Measurements from ENCODE around the gene PAX5.

PAX5 gene

DNA sequence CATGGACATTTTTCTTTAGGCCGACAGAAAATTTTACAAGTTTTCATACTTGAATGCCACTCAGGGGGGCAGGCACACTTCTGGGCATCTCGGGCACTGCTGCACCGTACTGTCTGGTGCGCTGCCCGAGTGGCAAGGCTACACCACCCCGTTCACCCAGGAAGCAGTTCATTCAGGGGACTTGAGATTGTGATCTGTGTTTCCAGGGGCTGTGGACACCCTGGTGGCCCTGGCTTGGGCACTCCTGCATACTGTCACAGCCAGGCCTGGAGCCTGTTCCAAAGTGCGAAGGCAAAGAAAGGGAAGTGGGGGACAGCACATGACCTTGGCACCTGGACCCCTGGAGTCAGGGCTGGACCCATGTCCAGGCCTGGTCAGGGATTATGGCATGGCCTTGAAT is 197.6 kb downstream of the PAX5 start:
- Histone ChIP-seq H3K4me1 (ENCODE audit: control insufficient read depth, insufficient read depth, low read length) (no peaks in the 10 kb centered on the region), H3K4me3 (ENCODE audit: low read length) (no peak overlapping the region), H3K27me3 (ENCODE audit: control insufficient read depth, insufficient read depth, low read length) (peaks cover 2% of the 10 kb centered on the region)

DNA sequence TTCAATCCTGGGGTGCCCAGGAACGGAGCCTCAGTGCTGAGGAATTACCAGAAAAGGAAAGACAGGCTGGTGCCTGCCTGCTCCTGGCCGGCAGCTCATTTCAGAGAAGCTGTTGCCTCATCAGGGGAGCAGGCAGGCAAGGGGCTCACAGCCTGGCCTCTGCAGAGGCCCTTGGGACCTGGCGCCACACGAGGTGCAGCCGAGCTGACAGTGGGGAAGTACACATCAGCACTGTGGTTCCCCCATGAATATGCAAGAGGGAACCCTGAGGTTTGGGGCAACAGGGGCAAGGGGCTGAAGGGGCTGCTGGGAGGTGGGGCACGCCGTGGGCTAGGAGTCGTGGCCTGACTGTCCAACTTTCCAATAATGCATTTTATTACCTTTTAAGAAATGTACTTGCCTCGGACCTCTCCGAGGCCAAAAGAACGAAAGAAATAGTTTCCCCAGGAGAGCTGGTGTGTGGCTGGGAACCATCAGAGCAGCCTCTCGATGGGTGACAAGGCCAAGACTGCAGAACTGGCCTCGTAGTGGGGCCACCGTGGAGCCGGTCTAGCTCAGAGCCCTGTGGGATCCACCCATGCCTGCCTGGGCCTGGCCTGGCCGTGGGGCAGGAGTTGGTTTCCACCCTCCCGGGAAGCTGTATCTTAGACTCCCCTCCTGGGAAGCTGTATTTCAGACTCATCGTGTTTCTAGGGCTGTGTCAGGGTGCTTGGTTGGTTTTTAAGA is 198.6 kb downstream of the PAX5 start:
- Histone ChIP-seq H3K9ac (ENCODE audit: low read length) (no peak overlapping the region), H3K36me3 (ENCODE audit: control insufficient read depth, insufficient read depth, low read length) (no peaks in the 10 kb centered on the region), H3K4me3 (ENCODE audit: low read length) (no peak overlapping the region), H3K27me3 (ENCODE audit: control insufficient read depth, insufficient read depth, low read length) (peaks cover 2% of the 10 kb centered on the region), H3K27ac (ENCODE audit: low read depth, low read length) (no peak overlapping the region), H3K4me1 (ENCODE audit: control insufficient read depth, insufficient read depth, low read length) (no peaks in the 10 kb centered on the region)

More for the DNA sequence above, 197.6 kb downstream of the PAX5 start:
- no peak overlapping the region for H3K27ac ChIP-seq (ENCODE audit: low read depth, low read length)
- H3K9ac ChIP-seq (ENCODE audit: low read length) = no peak overlapping the region
- H3K36me3 ChIP-seq (ENCODE audit: control insufficient read depth, insufficient read depth, low read length) = no peaks in the 10 kb centered on the region

DNA sequence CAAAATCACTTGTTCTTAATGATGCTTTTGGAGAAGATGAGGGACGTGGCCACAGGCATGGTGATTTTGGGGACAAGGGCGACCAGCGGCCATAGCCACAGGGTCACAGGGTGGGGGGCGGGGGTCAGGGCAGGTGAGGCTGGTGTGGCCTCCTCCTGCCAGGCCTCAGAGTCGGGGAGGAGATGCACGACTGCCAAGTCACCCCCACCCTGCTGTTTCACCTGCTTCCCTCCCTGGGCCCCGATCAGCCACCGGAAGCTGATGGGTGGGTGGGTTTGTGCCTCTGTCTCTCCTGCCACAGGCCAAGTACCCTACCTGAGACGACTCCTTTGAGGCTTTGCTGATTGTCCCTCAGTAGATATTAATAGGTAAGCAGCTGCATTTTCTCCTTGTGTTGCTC is 199.3 kb downstream of the PAX5 start:
- H3K36me3 ChIP-seq (ENCODE audit: control insufficient read depth, insufficient read depth, low read length) = no peaks in the 10 kb centered on the region
- no peak overlapping the region for H3K27ac ChIP-seq (ENCODE audit: low read depth, low read length)
- H3K4me1 ChIP-seq (ENCODE audit: control insufficient read depth, insufficient read depth, low read length) = no peaks in the 10 kb centered on the region
- no peak overlapping the region for H3K4me3 ChIP-seq (ENCODE audit: low read length)
- H3K27me3 ChIP-seq (ENCODE audit: control insufficient read depth, insufficient read depth, low read length) = peaks cover 2% of the 10 kb centered on the region
- no peak overlapping the region for H3K9ac ChIP-seq (ENCODE audit: low read length)

DNA sequence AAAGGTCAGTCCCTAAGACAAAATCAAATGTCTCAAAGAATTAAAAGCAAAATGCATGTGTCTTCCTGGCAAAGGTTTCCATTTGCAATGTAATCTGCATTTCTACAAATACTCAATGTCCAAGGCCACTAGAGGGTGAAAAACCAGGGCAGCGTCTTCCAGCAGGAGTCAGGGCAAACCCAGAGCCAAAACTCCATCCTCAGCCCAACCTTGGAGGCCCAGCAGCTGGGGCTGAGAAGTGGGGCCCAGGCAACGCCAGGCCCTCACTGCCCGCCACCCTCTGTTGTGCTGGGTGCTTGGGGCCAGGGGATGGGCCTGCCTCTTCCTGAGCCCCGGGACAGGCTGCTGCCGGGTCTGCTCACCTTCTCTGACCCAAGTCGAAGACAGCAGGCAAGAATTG is 200.1 kb downstream of the PAX5 start:
- no peaks in the 10 kb centered on the region for H3K36me3 ChIP-seq (ENCODE audit: control insufficient read depth, insufficient read depth, low read length)
- H3K9ac ChIP-seq (ENCODE audit: low read length) = no peak overlapping the region
- H3K27ac ChIP-seq (ENCODE audit: low read depth, low read length) = no peak overlapping the region
- peaks cover 2% of the 10 kb centered on the region for H3K27me3 ChIP-seq (ENCODE audit: control insufficient read depth, insufficient read depth, low read length)
- no peaks in the 10 kb centered on the region for H3K4me1 ChIP-seq (ENCODE audit: control insufficient read depth, insufficient read depth, low read length)
- no peak overlapping the region for H3K4me3 ChIP-seq (ENCODE audit: low read length)

DNA sequence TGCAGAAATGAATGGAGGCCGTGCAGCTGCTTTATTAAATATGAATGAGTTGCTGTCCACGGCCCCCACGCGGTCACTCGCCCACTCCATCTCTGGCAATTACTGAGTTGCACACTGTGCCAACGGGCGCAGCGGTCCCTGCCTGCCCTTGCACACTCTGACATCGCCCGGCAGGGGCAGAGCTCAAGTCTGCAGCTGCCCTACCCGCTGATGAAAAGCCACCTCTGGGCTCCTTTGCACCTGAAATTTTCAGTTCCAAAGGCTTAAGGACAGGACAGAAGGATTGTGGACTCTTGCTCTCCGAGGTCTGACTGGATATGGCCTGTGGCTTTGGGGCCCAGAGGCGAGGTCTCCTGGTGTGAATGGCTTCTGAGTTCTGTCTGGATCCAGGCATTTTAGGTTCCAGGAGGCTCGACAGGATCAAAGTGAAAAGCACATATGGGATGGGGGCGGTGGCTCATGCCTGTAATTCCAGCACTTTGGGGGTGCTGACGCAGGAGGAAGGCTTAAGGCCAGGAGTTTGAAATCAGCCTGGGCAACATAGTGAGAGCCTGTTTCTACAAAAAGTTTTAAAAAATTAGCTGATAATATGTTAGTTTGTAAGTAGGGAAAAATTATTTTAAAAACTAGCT is 201.8 kb downstream of the PAX5 start:
- no peaks in the 10 kb centered on the region for H3K36me3 ChIP-seq (ENCODE audit: control insufficient read depth, insufficient read depth, low read length)
- no peak overlapping the region for H3K9ac ChIP-seq (ENCODE audit: low read length)
- H3K4me1 ChIP-seq (ENCODE audit: control insufficient read depth, insufficient read depth, low read length) = no peaks in the 10 kb centered on the region
- no peak overlapping the region for H3K27ac ChIP-seq (ENCODE audit: low read depth, low read length)
- H3K27me3 ChIP-seq (ENCODE audit: control insufficient read depth, insufficient read depth, low read length) = peaks cover 2% of the 10 kb centered on the region
- no peak overlapping the region for H3K4me3 ChIP-seq (ENCODE audit: low read length)

DNA sequence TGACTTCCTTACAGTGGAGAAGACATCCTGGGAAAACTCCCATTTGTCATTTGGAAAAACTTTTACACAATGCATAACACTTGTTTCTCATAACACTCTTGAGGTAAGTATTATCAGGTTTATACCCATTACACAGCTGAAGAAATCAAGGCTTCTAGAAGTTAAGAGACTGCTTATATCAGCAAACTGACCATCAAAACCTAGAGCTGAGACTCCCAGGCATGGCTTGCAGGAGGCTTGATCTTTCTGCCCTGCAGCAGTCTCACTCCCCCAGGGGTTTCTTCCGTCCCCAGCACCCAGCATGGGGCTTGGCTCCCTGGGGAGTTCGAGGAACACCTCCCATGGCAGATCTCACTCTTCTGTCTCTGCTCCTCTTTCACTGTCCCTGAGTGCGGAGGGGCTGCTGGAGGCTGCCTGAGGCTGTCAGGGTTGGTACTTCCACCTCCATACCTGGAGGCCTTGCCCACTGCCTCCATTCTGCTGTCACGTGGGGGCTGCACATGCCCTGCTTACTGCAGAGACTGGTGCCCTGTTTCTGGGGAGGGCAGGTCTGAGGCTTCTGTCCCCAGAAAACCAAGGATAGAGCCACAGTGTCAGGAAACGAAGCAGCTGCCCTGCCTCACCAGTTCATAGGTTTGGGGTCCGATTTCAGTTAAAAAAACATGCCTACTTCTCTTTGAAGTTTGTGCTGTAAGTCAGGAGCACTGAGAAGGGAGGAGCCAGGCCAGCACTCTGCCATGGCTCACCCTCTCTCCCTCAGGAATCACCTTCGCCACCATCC is 202.5 kb downstream of the PAX5 start:
- Histone ChIP-seq H3K9ac (ENCODE audit: low read length) (no peak overlapping the region), H3K27me3 (ENCODE audit: control insufficient read depth, insufficient read depth, low read length) (peaks cover 2% of the 10 kb centered on the region), H3K27ac (ENCODE audit: low read depth, low read length) (no peak overlapping the region), H3K4me1 (ENCODE audit: control insufficient read depth, insufficient read depth, low read length) (no peaks in the 10 kb centered on the region), H3K4me3 (ENCODE audit: low read length) (no peak overlapping the region), H3K36me3 (ENCODE audit: control insufficient read depth, insufficient read depth, low read length) (no peaks in the 10 kb centered on the region)

DNA sequence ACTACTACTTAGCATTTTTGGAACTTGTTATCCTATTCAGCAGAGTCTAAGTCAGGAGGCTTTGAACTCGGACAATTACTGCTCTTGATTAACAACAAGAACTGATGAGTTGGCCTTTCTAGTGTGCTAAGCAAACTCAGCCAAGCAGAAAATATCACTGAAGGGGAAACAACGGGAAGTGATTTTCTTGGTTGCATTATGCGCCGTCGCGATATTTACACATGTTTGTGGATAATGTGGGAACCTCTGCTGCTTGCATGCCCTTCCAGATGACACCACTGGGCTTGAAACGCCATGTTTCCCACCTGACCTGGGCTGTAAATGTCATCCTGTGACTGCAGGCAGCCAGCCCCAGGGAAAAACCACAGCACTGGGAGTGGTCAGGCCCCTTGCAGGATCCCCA is 205.5 kb downstream of the PAX5 start:
- no peak overlapping the region for H3K27ac ChIP-seq (ENCODE audit: low read depth, low read length)
- no peaks in the 10 kb centered on the region for H3K27me3 ChIP-seq (ENCODE audit: control insufficient read depth, insufficient read depth, low read length)
- no peak overlapping the region for H3K9ac ChIP-seq (ENCODE audit: low read length)
- H3K36me3 ChIP-seq (ENCODE audit: control insufficient read depth, insufficient read depth, low read length) = no peaks in the 10 kb centered on the region
- no peak overlapping the region for H3K4me3 ChIP-seq (ENCODE audit: low read length)
- H3K4me1 ChIP-seq (ENCODE audit: control insufficient read depth, insufficient read depth, low read length) = no peaks in the 10 kb centered on the region

DNA sequence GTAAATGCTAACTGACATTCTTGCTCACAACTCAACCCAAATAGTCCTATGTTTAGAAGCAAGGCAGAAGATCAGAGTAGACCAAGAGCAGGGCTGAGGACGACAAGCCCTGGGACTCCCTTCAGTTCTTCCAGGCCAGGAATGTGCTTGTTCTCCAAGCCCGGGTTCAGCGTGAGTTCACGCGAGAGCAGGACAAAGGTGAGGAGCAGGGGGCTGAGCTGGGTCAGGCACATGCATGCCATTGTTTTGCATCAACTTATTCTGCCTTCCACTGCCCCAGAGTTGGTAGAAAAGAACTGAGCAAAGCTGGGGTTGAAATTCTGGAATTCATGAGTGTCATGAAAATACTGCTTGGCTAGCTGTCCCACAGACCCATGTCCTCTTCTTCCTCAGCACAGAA is 206.5 kb downstream of the PAX5 start:
- H3K27me3 ChIP-seq (ENCODE audit: control insufficient read depth, insufficient read depth, low read length) = no peaks in the 10 kb centered on the region
- H3K4me3 ChIP-seq (ENCODE audit: low read length) = no peak overlapping the region
- no peaks in the 10 kb centered on the region for H3K4me1 ChIP-seq (ENCODE audit: control insufficient read depth, insufficient read depth, low read length)
- H3K27ac ChIP-seq (ENCODE audit: low read depth, low read length) = no peak overlapping the region
- no peaks in the 10 kb centered on the region for H3K36me3 ChIP-seq (ENCODE audit: control insufficient read depth, insufficient read depth, low read length)
- H3K9ac ChIP-seq (ENCODE audit: low read length) = no peak overlapping the region

DNA sequence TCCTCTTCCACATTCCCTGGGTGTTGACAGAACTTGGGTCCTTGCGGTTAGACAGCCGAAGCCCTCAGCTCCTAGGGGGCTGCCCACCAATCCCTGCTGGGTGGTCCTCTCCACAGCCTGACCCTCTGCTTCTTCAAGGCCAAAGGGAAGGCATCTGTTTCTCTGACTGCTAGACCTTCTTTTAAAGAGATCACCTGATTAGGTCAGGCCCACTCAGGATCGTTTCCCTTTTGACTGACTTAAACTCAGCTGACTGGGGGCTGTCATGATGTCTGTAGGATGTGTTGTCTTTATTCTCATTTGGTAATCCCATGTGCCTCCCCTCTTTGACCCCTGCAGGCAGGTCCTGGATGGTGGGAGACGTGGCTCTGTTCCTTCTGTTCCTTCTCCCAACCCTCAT is 207.5 kb downstream of the PAX5 start:
- Histone ChIP-seq H3K4me1 (ENCODE audit: control insufficient read depth, insufficient read depth, low read length) (no peaks in the 10 kb centered on the region), H3K27ac (ENCODE audit: low read depth, low read length) (no peak overlapping the region), H3K27me3 (ENCODE audit: control insufficient read depth, insufficient read depth, low read length) (no peaks in the 10 kb centered on the region), H3K36me3 (ENCODE audit: control insufficient read depth, insufficient read depth, low read length) (no peaks in the 10 kb centered on the region), H3K4me3 (ENCODE audit: low read length) (no peak overlapping the region), H3K9ac (ENCODE audit: low read length) (no peak overlapping the region)

DNA sequence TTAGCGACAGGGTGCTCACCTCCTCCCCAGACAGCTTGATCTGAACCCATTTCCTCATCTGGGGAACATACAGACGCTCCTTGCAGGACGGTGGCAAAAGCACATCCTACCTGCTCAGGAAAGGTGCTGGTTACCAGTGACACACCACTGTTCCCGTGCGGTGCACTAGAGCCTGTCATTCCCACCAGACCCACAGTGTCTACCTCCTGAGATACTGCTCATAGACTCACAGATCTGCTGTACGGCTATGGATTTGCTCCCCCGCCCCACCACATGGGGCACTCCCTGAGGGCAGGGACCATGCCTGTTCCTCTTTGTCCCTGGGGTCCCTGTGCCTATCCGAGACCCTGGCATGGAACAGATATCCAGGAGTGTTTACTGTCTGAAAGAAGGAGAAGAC is 208.9 kb downstream of the PAX5 start:
- no peak overlapping the region for H3K27ac ChIP-seq (ENCODE audit: low read depth, low read length)
- H3K27me3 ChIP-seq (ENCODE audit: control insufficient read depth, insufficient read depth, low read length) = no peaks in the 10 kb centered on the region
- no peaks in the 10 kb centered on the region for H3K36me3 ChIP-seq (ENCODE audit: control insufficient read depth, insufficient read depth, low read length)
- no peaks in the 10 kb centered on the region for H3K4me1 ChIP-seq (ENCODE audit: control insufficient read depth, insufficient read depth, low read length)
- no peak overlapping the region for H3K9ac ChIP-seq (ENCODE audit: low read length)
- no peak overlapping the region for H3K4me3 ChIP-seq (ENCODE audit: low read length)

DNA sequence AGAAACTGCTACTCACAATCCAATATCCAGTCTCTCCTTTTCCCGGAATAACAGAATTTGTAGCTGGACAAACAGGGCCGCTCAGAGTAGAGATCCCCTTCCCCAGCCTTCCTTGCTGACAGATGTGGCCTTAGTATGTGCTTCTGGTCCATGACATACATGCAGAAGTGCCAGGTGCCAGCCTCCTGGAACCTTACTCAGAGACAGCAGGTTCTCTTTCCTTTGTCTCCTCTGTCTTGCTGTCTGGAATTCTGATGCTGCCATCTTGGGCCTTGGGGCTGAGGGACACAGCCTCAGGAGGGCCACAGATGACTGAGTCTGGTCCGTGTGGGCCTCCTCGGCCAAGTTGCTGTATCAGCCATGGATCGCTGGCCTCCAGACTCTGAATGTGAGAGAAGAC is 210.1 kb downstream of the PAX5 start:
- Histone ChIP-seq H3K27ac (ENCODE audit: low read depth, low read length) (no peak overlapping the region), H3K9ac (ENCODE audit: low read length) (no peak overlapping the region), H3K27me3 (ENCODE audit: control insufficient read depth, insufficient read depth, low read length) (no peaks in the 10 kb centered on the region), H3K36me3 (ENCODE audit: control insufficient read depth, insufficient read depth, low read length) (no peaks in the 10 kb centered on the region), H3K4me3 (ENCODE audit: low read length) (no peak overlapping the region), H3K4me1 (ENCODE audit: control insufficient read depth, insufficient read depth, low read length) (no peaks in the 10 kb centered on the region)

DNA sequence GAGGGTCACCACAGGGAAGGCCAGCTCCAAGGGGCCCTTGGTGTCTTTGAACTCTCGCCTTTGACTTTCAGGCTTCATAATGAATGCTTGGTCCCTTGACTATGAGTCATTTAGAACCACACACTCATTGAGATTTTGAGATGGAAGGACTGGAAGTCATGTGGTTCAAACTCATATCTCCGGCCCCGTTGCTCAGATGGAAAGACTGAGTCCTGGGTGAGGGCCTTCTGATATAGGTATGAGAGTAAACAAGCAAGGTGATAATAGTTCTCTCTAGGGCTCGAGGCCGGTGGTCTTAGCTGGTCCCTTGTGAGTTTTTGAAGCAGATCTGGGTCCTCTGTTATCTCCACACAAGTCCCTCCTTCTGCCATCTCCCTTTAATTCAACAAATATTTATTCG is 210.6 kb downstream of the PAX5 start:
- Histone ChIP-seq H3K9ac (ENCODE audit: low read length) (no peak overlapping the region), H3K36me3 (ENCODE audit: control insufficient read depth, insufficient read depth, low read length) (no peaks in the 10 kb centered on the region), H3K27me3 (ENCODE audit: control insufficient read depth, insufficient read depth, low read length) (no peaks in the 10 kb centered on the region), H3K27ac (ENCODE audit: low read depth, low read length) (no peak overlapping the region), H3K4me3 (ENCODE audit: low read length) (no peak overlapping the region), H3K4me1 (ENCODE audit: control insufficient read depth, insufficient read depth, low read length) (no peaks in the 10 kb centered on the region)

Measured in rectal smooth muscle tissue (tissue), 1 donor.